H1 (cell line): Measurements from ENCODE around the gene CFAP97D2. TPM values are rescaled to one million over a fixed set of nuclear protein-coding genes. Genes with fewer than 3 reads are reported as not detected.

Source experiments
- CTCF ChIA-PET: fragments of 300-600 bp; sonication (Branson Sonifier 250); formaldehyde crosslinking; loops from one replicate; lab custom pipeline; 2021; ENCODE audit not compliant: partially characterized antibody; lab: Charles Lee
- POLR2A ChIA-PET: fragments of 300-600 bp; sonication (Branson Sonifier 250); formaldehyde crosslinking; loops from one replicate; lab custom pipeline; 2021; ENCODE audit warnings: inconsistent platforms; ENCODE audit not compliant: partially characterized antibody; lab: Charles Lee
- DNase-seq, 2 experiments: peaks; one replicate each; pipeline versions ENCODE4 v3.0.0 to v3.0.0-alpha.2; 2010 to 2022; ENCODE audit warnings: low spot score in 2 of 2, low read depth in 1 of 2, mixed read lengths in 1 of 2
- FAIRE-seq: peaks from 2 replicates; lab custom pipeline; 2011; peaks lifted over from hg19 to GRCh38; lab: Jason Lieb, UNC
- H2AFZ ChIP-seq: 2 replicates; pipeline ENCODE4 v1.8.1; 2012; ENCODE audit warnings: low read length, inconsistent platforms
- H2AK5ac ChIP-seq: 2 replicates; pipeline ENCODE4 v1.6.1; 2013; ENCODE audit warnings: low read depth, low read length
- H2BK120ac ChIP-seq: replicated peaks from 2 replicates; pipeline ENCODE3; 2013; ENCODE audit warnings: low read depth, low read length, inconsistent platforms
- H2BK12ac ChIP-seq: 2 replicates; pipeline ENCODE4 v1.6.1; 2013; ENCODE audit warnings: low read depth, low read length
- H2BK15ac ChIP-seq: 2 replicates; pipeline ENCODE4 v1.6.1; 2013; ENCODE audit warnings: low read length
- H2BK20ac ChIP-seq: 2 replicates; pipeline ENCODE4 v1.6.1; 2013; ENCODE audit warnings: low read length
- H2BK5ac ChIP-seq: 2 replicates; pipeline ENCODE4 v1.6.1; 2013; ENCODE audit warnings: low read depth, low read length
- H3K14ac ChIP-seq: 2 replicates; pipeline ENCODE4 v1.6.1; 2013; ENCODE audit warnings: inconsistent platforms; ENCODE audit not compliant: insufficient read length
- H3K18ac ChIP-seq: 2 replicates; pipeline ENCODE4 v1.6.1; 2013; ENCODE audit warnings: low read length; ENCODE audit errors: extremely low read depth
- H3K23ac ChIP-seq: 2 replicates; pipeline ENCODE4 v1.6.1; 2013; ENCODE audit warnings: inconsistent platforms; ENCODE audit not compliant: insufficient read length
- H3K23me2 ChIP-seq: 2 replicates; pipeline ENCODE4 v1.6.1; 2013; ENCODE audit warnings: low read depth, low read length
- H3K27ac ChIP-seq: 2 replicates; pipeline ENCODE4 v1.6.1; 2011; ENCODE audit warnings: low read depth, low read length, inconsistent platforms
- H3K27me3 ChIP-seq, 4 experiments: replicated peaks in 1 of 4; 1 replicate in 1 of 4; 2 replicates in 3 of 4; pipeline versions ENCODE4 v1.6.1 to v1.8.1; 2011 to 2013; ENCODE audit warnings: low read length in 3 of 4, mild to moderate bottlenecking in 3 of 4, inconsistent platforms in 2 of 4, mixed read lengths in 2 of 4, moderate library complexity in 1 of 4; ENCODE audit not compliant: control insufficient read depth in 3 of 4, insufficient read depth in 3 of 4; ENCODE audit errors: extremely low read depth in 1 of 4
- H3K36me3 ChIP-seq, 4 experiments: 2 replicates each; pipeline versions ENCODE4 v1.6.1 to v1.8.1; 2011 to 2013; ENCODE audit warnings: mild to moderate bottlenecking in 4 of 4, low read length in 3 of 4, moderate library complexity in 2 of 4, control low read depth in 1 of 4, inconsistent platforms in 1 of 4; ENCODE audit not compliant: insufficient read depth in 4 of 4, control insufficient read depth in 2 of 4
- H3K4ac ChIP-seq: replicated peaks from 2 replicates; pipeline ENCODE3; 2013; ENCODE audit warnings: low read length, low read depth, mixed read lengths, inconsistent platforms; ENCODE audit not compliant: insufficient read length
- H3K4me1 ChIP-seq, 4 experiments: replicated peaks in 1 of 4; 1 replicate in 1 of 4; 2 replicates in 3 of 4; pipeline versions ENCODE4 v1.6.1 to v1.8.1; 2011 to 2013; ENCODE audit warnings: low read length in 3 of 4, inconsistent platforms in 2 of 4, mixed read lengths in 1 of 4; ENCODE audit not compliant: insufficient read depth in 4 of 4, control insufficient read depth in 3 of 4
- H3K4me2 ChIP-seq, 2 experiments: 2 replicates each; pipeline versions ENCODE4 v1.6.1 to v1.8.1; 2011 to 2013; ENCODE audit warnings: low read depth in 2 of 2, low read length in 2 of 2, control low read depth in 1 of 2, inconsistent platforms in 1 of 2, mild to moderate bottlenecking in 1 of 2; ENCODE audit not compliant: insufficient read depth in 1 of 2
- H3K4me3 ChIP-seq, 4 experiments: fragments of 200-600, 300-600 bp in 1 of 4; sonication (generic), shearing (Covaris generic), sonication (Bioruptor Twin) in 1 of 4; 2 replicates each; pipeline versions ENCODE4 v1.5.1 to v1.8.1; 2011 to 2016; ENCODE audit warnings: low read length in 4 of 4, low read depth in 3 of 4, control low read depth in 2 of 4, inconsistent platforms in 2 of 4, mild to moderate bottlenecking in 2 of 4, mixed read lengths in 1 of 4, moderate library complexity in 1 of 4; ENCODE audit not compliant: insufficient read depth in 2 of 4; ENCODE audit errors: extremely low read depth in 1 of 4
- H3K56ac ChIP-seq: replicated peaks from 2 replicates; pipeline ENCODE3; 2013; ENCODE audit warnings: low read depth, mild to moderate bottlenecking, mixed read lengths, low read length, inconsistent platforms; ENCODE audit not compliant: insufficient read length
- H3K79me1 ChIP-seq: 2 replicates; pipeline ENCODE4 v1.6.1; 2013; ENCODE audit warnings: low read depth, low read length, control low read depth
- H3K79me2 ChIP-seq, 2 experiments: 2 replicates each; pipeline versions ENCODE4 v1.6.1 to v1.8.1; 2012 to 2013; ENCODE audit warnings: low read length in 2 of 2, mild to moderate bottlenecking in 2 of 2, inconsistent platforms in 1 of 2; ENCODE audit not compliant: insufficient read depth in 2 of 2, control insufficient read depth in 1 of 2
- H3K9ac ChIP-seq, 4 experiments: replicated peaks in 1 of 4; 1 replicate in 1 of 4; 2 replicates in 3 of 4; pipeline versions ENCODE4 v1.6.1 to v1.8.1; 2011 to 2013; ENCODE audit warnings: low read depth in 3 of 4, low read length in 3 of 4, control low read depth in 2 of 4, mild to moderate bottlenecking in 2 of 4, moderate library complexity in 2 of 4, inconsistent platforms in 1 of 4; ENCODE audit errors: extremely low read depth in 1 of 4
- H3K9me3 ChIP-seq, 2 experiments: 2 replicates each; pipeline versions ENCODE4 v1.6.1 to v1.8.1; 2012 to 2013; ENCODE audit warnings: mild to moderate bottlenecking in 2 of 2, moderate library complexity in 2 of 2, control low read depth in 1 of 2, inconsistent platforms in 1 of 2, low read depth in 1 of 2, low read length in 1 of 2, mixed read lengths in 1 of 2; ENCODE audit not compliant: insufficient read depth in 2 of 2
- H4K20me1 ChIP-seq, 2 experiments: replicated peaks in 1 of 2; 2 replicates each; pipeline versions ENCODE3 to v1.8.1; 2011 to 2013; ENCODE audit warnings: inconsistent platforms in 2 of 2, low read length in 2 of 2, mild to moderate bottlenecking in 1 of 2; ENCODE audit not compliant: insufficient read depth in 2 of 2, control insufficient read depth in 1 of 2
- H4K5ac ChIP-seq: 2 replicates; pipeline ENCODE4 v1.6.1; 2013; ENCODE audit warnings: low read length, low read depth, mixed read lengths, inconsistent platforms; ENCODE audit not compliant: insufficient read length
- H4K8ac ChIP-seq: 2 replicates; pipeline ENCODE4 v1.8.0; 2013; ENCODE audit warnings: mild to moderate bottlenecking, moderate library complexity, low read length, inconsistent platforms; ENCODE audit not compliant: insufficient read depth; ENCODE audit errors: extremely low read depth
- H4K91ac ChIP-seq: replicated peaks from 2 replicates; pipeline ENCODE3; 2013; ENCODE audit warnings: low read length, mixed read lengths, inconsistent platforms; ENCODE audit not compliant: insufficient read length
- CREB1 ChIP-seq: IDR thresholded peaks from 2 replicates; pipeline ENCODE4 v1.6.1; 2012; ENCODE audit warnings: inconsistent platforms
- GABPA ChIP-seq: IDR thresholded peaks from 2 replicates; pipeline ENCODE4 v1.6.1; 2011; ENCODE audit warnings: mild to moderate bottlenecking, low read length, moderate library complexity, borderline replicate concordance; ENCODE audit not compliant: insufficient read depth
- HDAC2 ChIP-seq, 2 experiments: fragments of 300-600 bp in 1 of 2; sonication (generic) in 1 of 2; IDR thresholded peaks; 2 replicates each; pipeline ENCODE4 v1.6.1; 2011 to 2012; ENCODE audit warnings: low read depth in 2 of 2, low read length in 2 of 2, mild to moderate bottlenecking in 2 of 2, moderate library complexity in 2 of 2, borderline replicate concordance in 1 of 2, inconsistent platforms in 1 of 2
- KDM5A ChIP-seq: fragments of 200-600 bp; IDR thresholded peaks from 2 replicates; pipeline ENCODE4 v1.7.1; 2012; ENCODE audit warnings: mild to moderate bottlenecking, low read length, inconsistent platforms, mixed read lengths
- NANOG ChIP-seq: IDR thresholded peaks from 2 replicates; pipeline ENCODE4 v1.6.1; 2011; ENCODE audit warnings: low read length, low read depth, mild to moderate bottlenecking, inconsistent platforms; ENCODE audit not compliant: insufficient read depth, poor library complexity, severe bottlenecking
- NRF1 ChIP-seq: IDR thresholded peaks from 2 replicates; pipeline ENCODE4 v1.6.1; 2011; ENCODE audit warnings: mild to moderate bottlenecking, low read depth, low read length, improper control_type of control experiment
- POU5F1 ChIP-seq: IDR thresholded peaks from 2 replicates; pipeline ENCODE4 v1.6.1; 2011; ENCODE audit warnings: low read depth, mild to moderate bottlenecking, low read length, moderate library complexity
- SIRT6 ChIP-seq: IDR thresholded peaks from one replicate; pipeline ENCODE4 v1.7.1; 2012; ENCODE audit warnings: low read length, inconsistent platforms
- SUZ12 ChIP-seq: fragments of 200-600 bp; sonication (generic); IDR thresholded peaks from 2 replicates; pipeline ENCODE4 v1.6.1; 2012; ENCODE audit warnings: mild to moderate bottlenecking, inconsistent platforms, low read length, moderate library complexity, mixed read lengths
- TBP ChIP-seq: IDR thresholded peaks from 2 replicates; pipeline ENCODE4 v1.6.1; 2011; ENCODE audit warnings: low read depth, low read length, improper control_type of control experiment
- TCF12 ChIP-seq: IDR thresholded peaks from 2 replicates; pipeline ENCODE4 v1.6.1; 2011; ENCODE audit warnings: low read depth, mild to moderate bottlenecking, low read length
- YY1 ChIP-seq: IDR thresholded peaks from 2 replicates; pipeline ENCODE4 v1.6.1; 2011; ENCODE audit warnings: low read depth, mild to moderate bottlenecking, low read length
- ZNF274 ChIP-seq: IDR thresholded peaks from 2 replicates; pipeline ENCODE4 v1.7.0; 2012; ENCODE audit warnings: low read length, borderline replicate concordance; ENCODE audit errors: extremely low read depth
- WGBS, 2 experiments: shearing (Covaris generic) in 1 of 2; methylation state at CpG; one replicate each; pipeline versions ENCODE4 v1.1.6 to v1.1.7; 2013 to 2015; ENCODE audit warnings: low lambda C conversion rate in 2 of 2, mixed read lengths in 2 of 2, inconsistent platforms in 1 of 2, low coverage in 1 of 2, missing lambda C conversion rate in 1 of 2; ENCODE audit not compliant: insufficient replicate concordance in 2 of 2, insufficient coverage in 1 of 2, insufficient read length in 1 of 2; ENCODE audit errors: extremely low coverage in 1 of 2, missing lambda C conversion rate in 1 of 2; 5-methylcytosine and 5-hydroxymethylcytosine counted together
- polyA plus RNA-seq, 7 experiments: library from polyadenylated mRNA; depleted of rRNA in 3 of 7; stranded (reverse) in 5 of 7; unstranded in 2 of 7; fragments of >200 nt in 5 of 7; fragments of 200-250 nt in 2 of 7; gene quantifications; 1 replicate in 5 of 7; 2 replicates in 1 of 7; 4 replicates in 1 of 7; pipeline versions ENCODE4 v1.2.1 to v1.2.3, GENCODE V29; 2011 to 2013; ENCODE audit warnings: missing spikeins in 2 of 7, mixed read lengths in 2 of 7
- total RNA-seq: library from RNA; stranded (reverse); fragmentation: NEBNext Ultra II Directional; extraction: Animal tissue kit (Norgen Biotek cat#: 25700); gene quantifications from 2 replicates; pipeline ENCODE4 v1.2.1, GENCODE V29; 2021
- TF ChIP-seq, protein P1 (sequence below): IDR thresholded peaks from 2 replicates; pipeline ENCODE4 v1.6.1; 2012; ENCODE audit warnings: inconsistent platforms

The CFAP97D2 gene
- total and polyA plus RNA-seq, 2 of the 8 experiments (the other 6 are each of a cell fraction or from before 2014, with no cell fraction given): not detected

- H3K9ac ChIP-seq: no peak overlapping the region
- no peak overlapping the region for H2BK20ac ChIP-seq
- no peak overlapping the region for H2AFZ ChIP-seq
- no peak overlapping the region for H3K56ac ChIP-seq
- no peak overlapping the region for H4K91ac ChIP-seq
- WGBS, 2 experiments: 90% methylated on average over 5 of the region's 5 CpGs; no CpG with 5 or more reads in 1 of the 2 experiments
- no peaks in the 10 kb centered on the region for H3K23me2 ChIP-seq
- H3K4me3 ChIP-seq: no peak overlapping the region
- H2BK12ac ChIP-seq: no peak overlapping the region
- no peak overlapping the region for H3K27ac ChIP-seq
- DNase-seq: no peak
- H4K20me1 ChIP-seq: no peaks in the 10 kb centered on the region
- CTCF ChIA-PET: interaction anchor here (0.6 to 1.1 kb wide), 2 partner anchors 11 to 53 kb away, joined by 3 read pairs; partner anchors contain the start of gene CFAP97D2
- no peaks in the 10 kb centered on the region for H3K36me3 ChIP-seq
- H3K4ac ChIP-seq: no peak overlapping the region
- no peak overlapping the region for H4K8ac ChIP-seq
- H3K4me2 ChIP-seq: no peak overlapping the region
- no peak overlapping the region for H3K23ac ChIP-seq
- H3K18ac ChIP-seq: no peak overlapping the region
- no peaks in the 10 kb centered on the region for H3K79me1 ChIP-seq
- no peak overlapping the region for H4K5ac ChIP-seq
- no peak overlapping the region for H2BK15ac ChIP-seq
- H3K9me3 ChIP-seq: 0 out of 4 replicates have a peak, but pooled peaks cover 0 to 3% of the 10 kb centered on the region in 2 experiments
- H3K27me3 ChIP-seq: peaks cover 0 to 1% (median 0%) of the 10 kb centered on the region in 4 experiments; a peak in 1 of 7 replicates
- no peak overlapping the region for H2BK120ac ChIP-seq
- FAIRE-seq: no peak
- no peaks in the 10 kb centered on the region for H3K4me1 ChIP-seq
- POLR2A ChIA-PET: no interaction called here
- no peak overlapping the region for H2BK5ac ChIP-seq
- no peaks in the 10 kb centered on the region for H3K79me2 ChIP-seq
- no peak overlapping the region for H2AK5ac ChIP-seq
- no peak overlapping the region for H3K14ac ChIP-seq
- no peak for TF ChIP-seq KDM5A
- no peak for TF ChIP-seq CREB1
- no peak for TF ChIP-seq SUZ12
- no peak for TF ChIP-seq GABPA
- TF ChIP-seq NANOG: no peak
- TF ChIP-seq, protein P1, sequence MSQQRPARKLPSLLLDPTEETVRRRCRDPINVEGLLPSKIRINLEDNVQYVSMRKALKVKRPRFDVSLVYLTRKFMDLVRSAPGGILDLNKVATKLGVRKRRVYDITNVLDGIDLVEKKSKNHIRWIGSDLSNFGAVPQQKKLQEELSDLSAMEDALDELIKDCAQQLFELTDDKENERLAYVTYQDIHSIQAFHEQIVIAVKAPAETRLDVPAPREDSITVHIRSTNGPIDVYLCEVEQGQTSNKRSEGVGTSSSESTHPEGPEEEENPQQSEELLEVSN: no peak
- no peak for TF ChIP-seq YY1
- TF ChIP-seq SIRT6: no peak
- no peak for TF ChIP-seq POU5F1
- no peak for TF ChIP-seq NRF1
- TF ChIP-seq ZNF274: no peak
- TF ChIP-seq TBP: no peak
- TF ChIP-seq TCF12: no peak
- TF ChIP-seq HDAC2 (IDR thresholded peaks at IDR 0.05; ENCODE audit: borderline replicate concordance in 1 of 2, low read depth in 2 of 2, low read length in 2 of 2): no peak
Observed at GRCh38 chr13:114167426-114167825, 11.6 kb upstream of the CFAP97D2 start.
